Measurements from ENCODE around the gene ELL2.
"Not testable (repeated sequence)": the region's sequence is repeated elsewhere in the genome, so short reads cannot be mapped to it uniquely, and the experiment has no call there.

Gene ELL2

GRCh38 chr5:95859661-95860060, 102.0 kb downstream of the ELL2 start:
- DNase-seq (ENCODE audit: low spot score) = no peak

DNA sequence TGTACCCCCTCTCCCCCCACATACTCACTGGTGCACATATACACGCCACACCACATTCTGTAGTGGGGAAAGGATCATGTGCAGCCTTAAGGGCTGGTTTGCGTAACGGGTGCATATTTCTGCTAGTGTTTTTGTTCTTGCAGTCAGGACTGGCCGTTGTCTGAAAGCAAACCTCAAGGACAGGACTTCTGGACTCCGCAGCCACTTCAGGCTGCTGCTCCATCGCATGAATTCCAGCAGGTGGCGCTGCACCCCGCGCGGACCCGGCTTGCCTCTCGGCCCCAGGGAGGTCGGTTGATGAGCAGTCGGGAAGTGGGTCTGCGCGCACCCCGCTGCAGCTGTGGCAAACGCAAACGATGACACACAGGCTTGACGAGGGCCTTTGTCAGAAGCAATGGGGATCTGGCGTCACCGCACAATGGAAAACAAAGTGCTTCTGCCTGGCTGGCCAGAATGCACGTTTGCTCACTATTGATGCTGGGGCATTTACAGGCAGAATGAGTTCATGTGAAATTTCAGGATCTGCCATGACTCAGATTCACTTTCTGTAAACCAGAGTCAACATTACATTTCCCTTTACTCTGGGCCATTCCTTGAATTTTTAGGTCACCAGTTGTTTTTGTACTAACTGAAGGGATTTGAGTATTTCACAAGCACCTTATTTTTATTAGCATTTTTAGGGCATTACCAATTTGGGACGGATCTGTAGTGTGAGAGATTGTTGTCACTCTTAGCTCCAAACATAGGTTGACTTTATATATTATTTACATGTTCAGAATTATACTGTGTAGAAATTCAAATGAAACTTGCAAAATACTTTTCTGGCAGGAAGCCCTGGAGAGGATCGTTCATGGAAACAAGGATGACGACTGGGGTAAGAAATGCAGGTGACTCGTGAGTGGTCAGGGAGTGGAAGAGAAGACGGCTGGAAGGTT, 102.7 kb downstream of the ELL2 start:
- peak; percentile 96 for DNase-seq (ENCODE audit: low spot score)

DNA sequence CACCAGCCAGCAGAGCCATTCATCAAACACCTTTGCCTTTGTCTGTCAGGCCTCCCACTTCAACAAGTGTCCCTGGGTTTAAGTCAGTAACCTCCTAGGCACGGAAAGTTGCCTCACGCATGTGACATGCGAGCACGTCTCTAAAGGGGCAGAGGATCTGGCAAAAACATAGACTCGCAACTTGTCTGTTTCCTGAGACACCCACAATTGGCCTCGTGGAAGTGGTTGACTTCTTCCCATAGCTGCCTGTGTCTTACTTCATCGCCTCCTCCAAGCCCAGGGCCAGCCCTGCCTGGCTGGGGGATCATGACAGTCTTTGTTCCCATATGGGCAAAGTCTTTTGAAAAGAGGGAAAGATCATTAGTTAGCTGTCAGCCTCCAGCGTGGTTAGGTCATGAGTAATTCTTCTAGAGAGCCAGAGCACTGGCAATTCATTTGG, 103.6 kb downstream of the ELL2 start:
- DNase-seq (ENCODE audit: low spot score) = no peak

GRCh38 chr5:95857185-95857945, 104.3 kb downstream of the ELL2 start:
- no peak for DNase-seq (ENCODE audit: low spot score)

- no peak for DNase-seq (ENCODE audit: low spot score)
Measured at GRCh38 chr5:95856501-95856981, 105.1 kb downstream of the ELL2 start.

DNA sequence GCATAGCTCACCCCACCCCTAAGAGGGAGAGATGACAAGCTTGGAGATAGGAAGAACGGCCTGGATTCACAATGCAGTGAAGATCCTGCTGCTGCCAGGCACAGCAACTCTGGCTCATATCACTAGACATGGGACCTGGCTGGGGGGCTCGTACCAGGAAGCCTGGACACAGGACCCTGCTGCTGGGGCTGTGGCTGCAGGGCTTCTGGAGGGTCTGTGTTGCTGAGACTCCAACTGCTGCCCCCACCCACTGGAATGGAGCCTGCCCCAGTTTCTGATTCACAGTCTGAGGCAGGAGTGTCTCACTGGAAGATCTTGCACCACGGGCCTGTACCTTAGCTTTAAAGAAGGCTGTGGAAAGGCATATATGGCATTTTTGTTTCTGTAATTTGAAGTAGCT, 108.2 kb downstream of the ELL2 start:
- no peak for DNase-seq (ENCODE audit: low spot score)

DNA sequence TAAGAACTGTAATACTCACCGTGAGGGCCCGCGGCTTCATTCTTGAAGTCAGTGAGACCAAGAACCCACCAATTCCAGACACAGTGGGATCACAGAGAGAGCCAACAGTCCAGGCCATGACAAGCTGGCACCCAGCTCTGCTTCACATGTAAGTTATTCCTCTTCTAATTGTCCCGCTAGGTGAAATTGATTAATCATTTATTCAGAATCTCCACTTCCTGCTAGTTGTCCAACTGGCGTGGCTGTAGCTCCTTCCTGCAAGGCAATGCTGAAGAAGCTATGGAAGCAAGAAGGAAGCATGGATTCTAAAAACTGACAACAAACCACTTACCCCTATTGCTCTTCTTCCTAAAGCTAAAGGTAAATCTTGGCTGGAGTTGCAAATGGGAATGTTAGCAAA, 109.1 kb downstream of the ELL2 start:
- no peak for DNase-seq (ENCODE audit: low spot score)

- DNase-seq (ENCODE audit: low spot score) = not testable (repeated sequence)
Measured at GRCh38 chr5:95851141-95851540, 110.5 kb downstream of the ELL2 start.

- DNase-seq (ENCODE audit: low spot score) = no peak
Measured at GRCh38 chr5:95850391-95850894, 111.2 kb downstream of the ELL2 start.

- no peak for DNase-seq (ENCODE audit: low spot score)
Measured at GRCh38 chr5:95848701-95849100, 113.0 kb downstream of the ELL2 start.

DNA sequence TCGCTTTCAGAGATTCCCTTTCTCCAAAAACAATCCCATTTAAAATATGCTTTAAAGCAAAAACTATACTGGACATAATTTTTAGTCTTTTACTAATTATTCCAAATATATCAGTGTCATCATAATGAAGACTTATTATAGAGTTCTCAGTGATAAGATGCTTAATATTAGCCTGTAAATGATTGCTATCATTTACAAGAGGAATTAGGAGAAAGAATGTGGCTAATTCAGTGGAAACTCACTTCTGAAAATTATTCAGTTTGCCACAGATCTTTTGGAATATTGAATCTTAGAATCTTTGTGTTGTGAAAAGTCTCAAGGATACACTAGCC, 114.4 kb downstream of the ELL2 start:
- no peak for DNase-seq (ENCODE audit: low spot score)

DNA sequence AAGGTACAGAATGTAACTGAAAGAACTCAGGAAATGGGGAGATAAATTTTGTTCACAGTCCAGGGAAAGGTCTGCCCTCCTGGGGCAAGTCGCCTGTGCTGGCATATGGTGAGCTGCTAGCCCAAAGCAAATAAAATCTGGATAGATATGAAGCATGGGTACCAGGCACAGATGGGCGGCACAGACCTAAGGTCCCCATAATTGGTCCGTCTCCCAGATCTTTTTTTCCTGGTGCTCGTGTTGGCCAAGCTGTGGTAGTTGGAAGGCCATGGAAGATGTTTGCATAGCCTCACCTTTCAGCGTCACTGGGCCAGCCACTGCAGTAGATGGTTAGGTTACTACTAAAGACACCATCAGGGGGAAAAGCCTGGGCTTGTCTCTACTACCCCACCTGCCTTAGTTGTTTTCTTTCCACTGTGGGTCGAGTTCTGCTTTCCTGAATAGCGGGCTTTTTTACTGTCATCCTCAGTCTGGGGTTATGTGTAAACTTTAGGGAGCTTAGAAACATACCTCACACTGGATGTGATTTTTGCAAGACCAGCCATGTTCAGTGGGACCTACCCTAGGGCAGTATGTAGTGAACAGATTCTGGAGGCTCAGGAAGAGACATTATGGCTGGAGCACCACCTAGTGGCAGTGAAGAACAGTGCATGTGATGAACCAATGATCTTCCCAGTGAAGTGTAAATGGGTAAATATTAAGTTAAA, 114.9 kb downstream of the ELL2 start:
- DNase-seq (ENCODE audit: low spot score) = peak; percentile 69

GRCh38 chr5:95845391-95845790, 116.3 kb downstream of the ELL2 start:
- no peak for DNase-seq (ENCODE audit: low spot score)

DNA sequence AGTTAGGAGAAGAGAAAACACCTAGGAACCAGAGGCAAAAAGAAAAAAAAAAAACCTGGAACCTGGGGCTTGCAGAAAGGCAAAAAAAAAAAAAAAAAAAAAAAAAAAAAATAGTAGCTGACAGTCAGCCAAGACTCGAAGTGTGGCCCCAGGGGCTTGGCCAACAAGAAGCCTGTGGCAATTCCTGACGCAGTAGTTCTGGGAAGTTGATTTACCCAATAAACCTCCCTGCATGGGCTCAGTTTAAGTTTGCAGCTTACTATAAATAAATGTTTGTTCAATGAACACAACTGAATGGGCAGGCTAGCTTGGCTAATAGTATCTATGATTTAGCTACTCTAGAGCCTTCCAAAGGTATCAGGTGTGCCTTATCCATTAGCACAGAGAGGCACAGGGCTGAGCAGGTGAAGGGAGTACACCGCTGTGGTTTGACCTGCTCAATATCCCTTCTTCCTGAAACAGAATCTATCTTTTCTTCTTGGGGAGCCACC, 117.9 kb downstream of the ELL2 start:
- DNase-seq (ENCODE audit: low spot score) = no peak

DNA sequence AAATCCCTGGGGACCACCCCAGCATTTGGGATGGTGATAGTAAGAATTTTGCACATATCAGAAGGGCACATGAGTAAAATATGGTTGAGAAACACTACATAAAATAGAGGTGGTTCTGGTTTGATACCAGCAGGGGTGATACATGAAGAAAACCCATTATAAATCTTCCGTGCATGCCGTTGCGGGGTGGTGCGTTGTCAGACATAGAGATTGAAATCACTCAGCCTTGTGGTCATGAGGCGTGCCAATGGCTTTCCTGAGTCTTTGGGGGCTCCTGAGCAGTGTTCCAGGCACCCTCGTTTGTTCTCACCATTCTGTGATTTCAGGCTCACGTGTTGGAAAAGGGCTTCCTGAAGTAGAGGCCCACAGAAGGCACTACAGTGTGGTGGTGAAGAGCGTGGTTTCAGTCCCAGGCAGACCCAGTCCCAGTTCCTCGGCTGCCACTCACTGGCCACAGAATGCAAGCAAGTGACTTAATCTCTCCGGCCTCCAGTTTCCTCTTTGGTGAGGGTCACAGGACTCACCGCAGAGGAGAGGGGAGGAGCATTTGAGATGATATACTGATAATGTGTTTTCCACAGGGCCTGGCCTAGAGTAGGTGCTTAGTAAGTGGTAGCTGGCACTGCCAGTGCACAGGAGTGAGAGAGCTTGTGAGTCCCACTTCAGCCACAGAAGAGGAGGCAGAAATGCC, 118.7 kb downstream of the ELL2 start:
- DNase-seq (ENCODE audit: low spot score) = no peak

GRCh38 chr5:95841914-95842812, 119.5 kb downstream of the ELL2 start:
- no peak for DNase-seq (ENCODE audit: low spot score)

GRCh38 chr5:95840956-95841705, 120.5 kb downstream of the ELL2 start:
- no peak for DNase-seq (ENCODE audit: low spot score)

DNA sequence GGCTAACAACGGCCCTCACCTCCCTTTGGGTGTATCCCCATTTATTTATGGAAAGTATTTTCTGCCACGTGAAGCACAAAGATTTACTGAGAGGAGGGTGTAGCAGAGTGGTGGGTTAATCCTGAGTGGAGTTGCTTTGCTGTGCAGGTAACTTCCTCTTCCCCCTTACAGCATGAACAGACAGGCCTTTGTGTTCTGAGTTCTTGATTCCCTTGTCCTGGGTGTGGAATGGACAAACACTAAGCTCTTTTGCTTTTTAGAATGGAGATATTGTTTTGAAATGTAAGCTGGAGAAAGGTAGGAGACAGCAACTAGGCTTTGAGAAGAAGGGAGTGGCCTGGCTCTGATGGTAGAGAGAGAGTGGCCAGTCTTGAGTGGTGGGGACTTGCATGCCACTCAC, 122.0 kb downstream of the ELL2 start:
- DNase-seq (ENCODE audit: low spot score) = no peak

- no peak for DNase-seq (ENCODE audit: low spot score)
Measured at GRCh38 chr5:95838556-95838955, 123.1 kb downstream of the ELL2 start.

All from ecto neural progenitor cell (in vitro differentiated cells).